HCT116 (cell line): ENCODE results near the gene CCDC3.

ENCODE experiments used
- CEBPB ChIP-seq: IDR thresholded peaks from 2 replicates; pipeline ENCODE4 v1.6.1; 2012; ENCODE audit warnings: low read depth
- POLR2AphosphoS5 ChIP-seq: IDR thresholded peaks from 2 replicates; pipeline ENCODE4 v1.6.1; 2011; ENCODE audit warnings: mild to moderate bottlenecking, low read depth, low read length, moderate library complexity
- TF ChIP-seq, protein P1 (sequence below), 3 experiments: fragments of 200-600 bp in 1 of 3; sonication (generic) in 1 of 3; IDR thresholded peaks in 2 of 3; conservative IDR thresholded peaks in 1 of 3; 2 replicates each; pipeline ENCODE4 v1.5.1; 2012 to 2017; ENCODE audit warnings: low read depth in 2 of 3, low read length in 2 of 3, antibody characterized with exemption in 1 of 3, borderline replicate concordance in 1 of 3, control low read depth in 1 of 3, mild to moderate bottlenecking in 1 of 3, mixed read lengths in 1 of 3, mixed run types in 1 of 3, moderate library complexity in 1 of 3; ENCODE audit not compliant: insufficient read depth in 1 of 3

DNA sequence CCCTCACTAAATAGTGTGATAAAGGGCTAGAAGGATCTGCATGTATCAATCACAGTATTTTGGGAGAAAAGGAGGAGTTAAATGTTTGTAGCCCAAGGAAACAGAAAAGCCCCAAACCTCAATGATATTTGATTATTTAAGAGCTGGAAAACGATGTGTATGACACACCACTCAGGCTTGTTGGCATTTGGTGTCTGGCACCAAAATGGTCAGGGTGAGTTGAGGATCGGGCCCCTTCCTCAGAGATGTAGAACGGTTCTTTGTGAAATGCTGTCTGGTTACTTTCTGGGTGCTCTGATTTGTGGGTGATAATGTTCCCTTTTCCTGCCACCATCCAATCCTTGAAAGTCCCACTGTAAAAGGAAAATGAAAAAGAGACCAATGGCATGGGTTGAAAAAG, 113.7 kb downstream of the CCDC3 start:
- TF ChIP-seq, protein P1, sequence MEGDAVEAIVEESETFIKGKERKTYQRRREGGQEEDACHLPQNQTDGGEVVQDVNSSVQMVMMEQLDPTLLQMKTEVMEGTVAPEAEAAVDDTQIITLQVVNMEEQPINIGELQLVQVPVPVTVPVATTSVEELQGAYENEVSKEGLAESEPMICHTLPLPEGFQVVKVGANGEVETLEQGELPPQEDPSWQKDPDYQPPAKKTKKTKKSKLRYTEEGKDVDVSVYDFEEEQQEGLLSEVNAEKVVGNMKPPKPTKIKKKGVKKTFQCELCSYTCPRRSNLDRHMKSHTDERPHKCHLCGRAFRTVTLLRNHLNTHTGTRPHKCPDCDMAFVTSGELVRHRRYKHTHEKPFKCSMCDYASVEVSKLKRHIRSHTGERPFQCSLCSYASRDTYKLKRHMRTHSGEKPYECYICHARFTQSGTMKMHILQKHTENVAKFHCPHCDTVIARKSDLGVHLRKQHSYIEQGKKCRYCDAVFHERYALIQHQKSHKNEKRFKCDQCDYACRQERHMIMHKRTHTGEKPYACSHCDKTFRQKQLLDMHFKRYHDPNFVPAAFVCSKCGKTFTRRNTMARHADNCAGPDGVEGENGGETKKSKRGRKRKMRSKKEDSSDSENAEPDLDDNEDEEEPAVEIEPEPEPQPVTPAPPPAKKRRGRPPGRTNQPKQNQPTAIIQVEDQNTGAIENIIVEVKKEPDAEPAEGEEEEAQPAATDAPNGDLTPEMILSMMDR (IDR thresholded peaks at IDR 0.05 in 2 of 3, conservative IDR thresholded peaks at IDR 0.05 in 1 of 3; ENCODE audit: borderline replicate concordance in 1 of 3, insufficient read depth in 1 of 3, low read depth in 2 of 3, low read length in 2 of 3) = no peak
- no peak for TF ChIP-seq POLR2AphosphoS5
- no peak for TF ChIP-seq CEBPB
